GM21515 (cell line): ENCODE results near the gene EXOC3L2.

ENCODE experiments used
- ATAC-seq: cut with Tn5 transposase; IDR thresholded peaks from one replicate; pipeline ENCODE4 v1.9.1; 2021; ENCODE audit not compliant: unreplicated experiment

EXOC3L2 gene

DNA sequence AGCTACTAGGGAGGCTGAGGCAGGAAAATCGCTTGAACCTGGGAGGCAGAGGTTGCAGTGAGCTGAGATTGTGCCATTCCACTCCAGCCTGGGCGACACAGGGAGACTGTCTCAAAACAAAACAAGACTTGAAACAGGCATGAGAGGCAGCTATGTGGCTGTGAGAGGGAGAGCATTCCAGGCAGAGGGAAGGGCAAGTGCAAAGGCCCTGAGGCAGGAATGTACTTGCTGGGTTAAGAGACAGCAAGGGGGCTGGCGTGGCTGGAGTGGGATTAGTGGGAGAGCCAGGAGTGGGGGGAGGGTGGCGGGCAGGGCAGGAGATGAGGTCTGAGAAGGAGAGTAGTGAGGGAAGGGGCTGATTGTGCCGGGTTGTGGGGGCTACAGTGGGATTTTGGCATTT lies 21.3 kb downstream of the EXOC3L2 start:
- no peak for ATAC-seq

DNA sequence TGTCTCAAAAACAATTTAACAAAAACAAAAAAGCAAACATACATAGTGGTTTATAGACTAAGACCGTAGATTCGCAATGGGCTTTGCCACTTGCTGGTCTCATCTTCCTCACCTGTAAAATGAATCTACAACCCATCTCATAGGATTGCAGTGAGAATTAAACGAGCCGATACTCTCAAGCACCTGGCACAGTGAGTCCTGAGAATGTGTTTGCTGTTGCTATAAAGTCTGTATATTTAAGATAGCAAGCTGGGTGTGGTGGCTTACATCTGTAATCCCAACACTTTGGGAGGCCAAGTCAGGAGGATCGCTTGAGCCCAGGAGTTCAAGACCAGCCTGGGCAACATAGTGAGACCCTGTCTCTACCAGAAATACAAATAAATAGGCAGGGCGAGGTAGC lies 22.5 kb downstream of the EXOC3L2 start:
- ATAC-seq, result no peak

DNA sequence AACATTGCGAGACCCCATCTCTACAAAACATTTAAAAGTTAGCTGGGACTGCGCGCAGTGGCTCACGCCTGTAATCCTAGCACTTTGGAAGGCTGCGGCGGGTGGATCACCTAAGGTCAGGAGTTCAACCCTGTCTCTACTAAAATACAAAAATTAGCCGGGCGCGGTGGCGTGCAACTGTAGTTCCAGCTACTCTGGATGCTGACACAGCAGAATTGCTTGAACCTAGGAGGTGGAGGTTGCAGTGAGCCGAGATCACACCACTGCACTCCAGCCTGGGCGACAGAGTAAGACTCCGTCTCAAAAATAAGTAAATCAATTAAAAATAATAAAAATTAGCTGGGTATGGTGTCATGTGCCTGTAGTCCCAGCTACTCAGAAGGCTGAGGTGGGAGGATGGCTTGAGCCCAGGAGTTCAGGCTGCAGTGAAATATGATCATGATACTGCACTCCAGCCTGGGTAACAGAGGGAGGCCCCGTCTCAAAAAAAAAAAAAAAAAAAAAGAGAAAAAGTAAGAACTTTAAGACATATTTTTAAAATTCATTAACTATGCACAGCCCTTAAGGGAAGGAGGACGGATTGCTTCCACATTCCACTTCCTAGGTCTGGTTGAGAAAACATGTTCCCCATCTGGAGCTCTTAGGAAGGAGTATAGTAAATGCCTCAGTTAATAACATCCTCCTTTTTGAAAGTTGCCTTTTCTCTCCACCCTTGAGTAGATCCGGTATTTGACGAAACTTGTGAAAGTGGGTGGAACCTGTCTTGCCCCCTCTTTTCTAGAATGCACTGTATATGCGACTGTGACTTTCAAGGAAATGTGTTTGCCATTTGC lies 26.1 kb downstream of the EXOC3L2 start:
- no peak for ATAC-seq

DNA sequence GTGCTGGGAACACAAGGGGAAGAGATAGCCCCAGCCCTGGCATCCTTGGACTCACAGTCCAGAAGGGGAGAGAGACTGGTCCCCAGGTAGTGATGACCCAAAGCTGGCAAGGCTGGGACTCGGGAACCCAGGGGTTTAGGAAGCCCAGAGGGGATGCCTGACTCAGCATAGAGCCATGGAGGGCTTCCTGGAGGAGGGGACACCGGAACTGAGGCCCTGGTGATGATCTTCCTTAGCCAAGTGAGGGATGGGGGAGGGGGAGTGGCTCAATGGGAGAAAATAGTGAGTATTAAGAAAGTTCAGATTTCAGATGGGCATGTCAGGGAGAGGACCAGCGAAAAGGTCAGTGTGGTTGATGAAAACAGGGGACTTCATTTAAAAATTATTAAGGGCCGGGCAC lies 26.8 kb downstream of the EXOC3L2 start:
- ATAC-seq, result no peak

DNA sequence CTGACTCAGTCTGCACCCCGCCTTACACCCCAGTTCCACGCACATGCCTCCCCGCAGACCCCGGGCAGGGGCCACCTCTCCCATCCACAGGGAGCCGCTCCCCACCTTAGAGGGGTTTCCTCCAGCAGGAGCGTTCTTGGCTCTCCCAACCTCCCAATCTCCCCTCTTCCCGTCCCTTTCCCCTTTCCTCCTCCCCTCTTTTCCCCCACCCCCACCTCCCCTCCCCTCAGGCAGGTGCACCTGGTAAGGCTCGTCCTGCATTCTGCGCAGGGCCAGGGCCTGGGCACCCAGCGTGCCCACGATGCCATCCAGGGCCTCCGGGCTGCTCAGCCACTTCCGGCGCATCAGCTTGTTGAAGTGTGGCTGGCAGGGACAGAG lies 27.3 kb downstream of the EXOC3L2 start:
- no peak for ATAC-seq

DNA sequence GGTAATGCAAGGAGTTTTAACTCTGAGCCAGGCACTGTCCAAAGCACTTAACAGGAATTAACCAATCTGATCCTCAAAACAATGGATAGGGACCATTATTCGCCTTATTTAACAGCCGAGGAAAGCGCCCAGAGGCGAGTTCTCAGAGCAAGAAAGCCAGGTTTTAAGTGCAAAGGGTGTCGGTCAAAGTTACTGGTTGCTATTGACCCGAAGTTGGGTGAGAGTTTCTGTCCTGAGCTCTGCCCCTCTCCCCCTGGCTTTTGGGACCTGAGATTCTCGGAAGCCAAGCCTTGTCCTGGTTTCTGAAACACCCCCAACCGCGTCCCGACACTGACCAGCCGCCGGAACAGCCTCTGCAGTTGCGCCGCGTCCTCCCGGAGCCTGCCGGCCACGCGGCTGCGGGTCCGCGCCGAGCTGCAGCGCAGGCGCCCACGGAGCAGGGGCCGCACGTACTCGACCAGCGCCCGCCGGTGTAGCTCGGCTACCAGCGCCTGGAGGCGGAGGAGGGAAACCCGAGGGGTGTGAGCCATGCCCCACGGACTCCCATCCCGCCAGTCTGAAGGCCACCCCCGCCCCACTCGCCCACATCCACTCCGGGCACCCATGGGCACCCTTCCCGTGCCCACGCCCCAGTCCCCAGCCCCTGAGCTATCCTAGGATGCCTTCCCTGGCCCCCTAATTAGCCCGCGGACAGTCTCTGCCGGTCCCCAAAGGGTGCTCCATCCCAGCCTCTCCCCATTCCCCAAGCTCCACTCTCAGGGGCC lies 27.8 kb downstream of the EXOC3L2 start:
- ATAC-seq, result no peak

DNA sequence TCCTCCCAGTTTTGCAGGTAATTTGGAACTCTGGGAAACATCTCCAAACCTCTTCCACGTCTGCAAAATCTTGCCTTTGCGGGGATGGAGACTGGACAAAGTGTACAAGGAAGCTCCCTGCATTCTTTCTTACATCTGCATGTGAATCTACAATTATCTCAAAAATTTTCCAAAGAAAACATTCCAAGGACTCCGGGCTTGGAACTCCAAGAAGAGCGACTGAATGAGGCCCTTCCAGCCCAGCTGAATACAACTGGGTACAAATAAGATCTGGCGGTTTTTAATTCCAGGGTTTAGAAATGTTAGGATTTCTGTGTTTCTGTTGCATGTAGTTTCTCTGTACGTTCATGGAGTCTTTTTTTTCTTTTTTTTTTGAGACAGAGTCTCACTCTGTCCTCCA lies 28.5 kb downstream of the EXOC3L2 start:
- ATAC-seq, result no peak

DNA sequence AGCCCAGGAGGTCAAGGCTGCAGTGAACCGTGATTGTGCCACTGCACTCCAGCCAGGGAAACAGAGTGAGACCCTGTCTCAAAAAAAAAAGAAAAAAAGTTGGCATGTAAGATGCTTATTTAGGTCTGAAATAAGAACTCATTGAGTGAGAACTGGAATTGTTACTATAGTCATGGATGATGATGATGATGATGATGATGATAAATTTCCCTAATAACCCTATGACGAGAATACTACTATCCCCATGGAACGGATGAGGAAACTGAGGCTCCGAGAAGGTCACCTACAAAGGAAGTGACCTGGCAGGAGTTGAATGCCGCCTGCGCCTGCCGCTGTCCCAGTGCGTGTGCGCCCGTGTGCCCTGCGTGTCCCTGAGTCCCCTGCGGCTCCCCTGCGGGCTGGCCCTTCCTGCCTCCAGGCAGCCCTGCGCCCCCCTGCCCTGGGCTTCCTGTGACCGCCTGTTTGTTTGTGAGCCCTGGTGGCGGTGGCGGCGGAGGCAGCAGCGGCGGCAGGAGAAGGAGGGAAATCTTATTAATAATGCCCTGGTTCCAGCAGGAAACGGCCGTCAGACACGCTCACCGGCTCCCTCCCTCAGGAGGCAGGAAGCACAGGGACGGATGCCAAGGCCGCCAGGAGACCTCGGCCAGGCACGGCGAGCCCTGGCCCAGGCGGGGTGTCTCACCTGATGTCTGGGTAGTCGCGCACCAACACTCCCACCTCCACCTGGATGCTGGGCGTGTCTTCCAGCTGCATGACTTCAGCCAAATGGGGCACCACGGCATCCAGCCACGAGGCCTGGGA lies 29.6 kb downstream of the EXOC3L2 start:
- ATAC-seq, result no peak

DNA sequence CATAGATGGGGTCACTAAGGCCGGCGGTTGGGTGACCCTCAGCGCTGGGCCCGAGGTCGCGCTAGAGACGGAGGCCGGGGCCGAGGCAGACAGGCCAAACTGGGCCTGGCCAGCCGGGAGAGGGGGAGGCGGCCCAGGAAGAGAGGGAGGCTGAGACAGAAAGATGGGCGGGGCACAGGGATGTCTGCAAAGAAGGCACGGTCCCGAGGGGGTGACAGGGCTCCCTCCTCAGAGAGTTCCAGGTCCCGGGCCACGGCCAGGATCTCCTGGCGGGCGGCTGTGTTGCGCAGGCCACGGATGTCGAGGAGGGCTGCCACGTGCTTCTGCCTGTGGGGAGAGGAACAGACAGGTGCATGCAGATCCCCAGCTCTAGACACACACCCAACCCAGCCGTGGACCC lies 32.2 kb downstream of the EXOC3L2 start:
- no peak for ATAC-seq

DNA sequence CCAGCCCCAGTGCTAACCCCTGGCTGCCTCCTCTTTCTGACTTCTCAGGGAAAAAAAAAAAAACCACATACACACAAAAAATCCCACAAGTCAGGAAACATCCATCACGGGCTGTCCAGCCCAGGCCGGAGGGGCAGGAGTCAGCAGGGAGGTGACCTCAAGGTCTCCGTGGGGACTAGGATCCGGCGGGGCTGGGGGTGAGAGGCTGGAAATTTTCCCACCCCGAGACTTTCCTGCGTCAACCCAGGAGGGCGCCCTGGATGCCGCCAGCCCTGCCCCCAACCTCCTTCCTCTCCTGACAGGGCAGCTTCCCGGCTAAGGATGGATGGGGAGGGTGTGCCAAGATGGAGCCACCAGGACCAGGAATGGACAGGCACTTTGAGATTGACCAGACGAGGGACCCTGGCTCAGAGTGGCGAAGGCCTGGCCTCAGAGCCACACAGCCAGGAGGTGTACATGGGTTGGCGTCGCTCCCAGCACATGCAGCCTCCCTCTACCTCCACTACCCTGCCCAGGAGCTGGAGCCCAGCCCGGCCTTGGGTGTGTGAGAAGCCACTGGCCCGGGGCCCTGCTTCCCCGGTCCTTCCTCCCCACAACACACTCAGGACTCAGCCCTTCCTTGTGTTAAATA lies 33.3 kb downstream of the EXOC3L2 start:
- no peak for ATAC-seq

DNA sequence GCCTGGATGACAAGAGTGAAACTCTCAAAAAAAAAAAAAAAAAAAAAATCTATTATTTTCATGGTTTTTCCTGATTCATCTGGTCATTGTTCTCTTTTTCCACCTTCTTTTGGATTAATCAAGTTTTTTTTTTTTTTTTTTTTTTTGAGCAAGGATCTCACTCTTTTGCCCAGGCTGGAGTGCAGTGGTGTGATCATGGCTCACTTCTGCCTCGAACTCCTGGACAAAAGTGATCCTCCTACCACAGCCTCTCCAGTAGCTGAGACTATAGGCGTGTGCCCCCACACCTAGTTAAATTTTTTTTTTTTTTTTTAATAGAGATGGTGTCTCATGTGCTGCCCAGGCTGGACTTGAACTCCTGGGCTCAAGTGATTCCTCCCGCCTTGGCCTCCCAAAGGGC lies 38.9 kb downstream of the EXOC3L2 start:
- no peak for ATAC-seq

DNA sequence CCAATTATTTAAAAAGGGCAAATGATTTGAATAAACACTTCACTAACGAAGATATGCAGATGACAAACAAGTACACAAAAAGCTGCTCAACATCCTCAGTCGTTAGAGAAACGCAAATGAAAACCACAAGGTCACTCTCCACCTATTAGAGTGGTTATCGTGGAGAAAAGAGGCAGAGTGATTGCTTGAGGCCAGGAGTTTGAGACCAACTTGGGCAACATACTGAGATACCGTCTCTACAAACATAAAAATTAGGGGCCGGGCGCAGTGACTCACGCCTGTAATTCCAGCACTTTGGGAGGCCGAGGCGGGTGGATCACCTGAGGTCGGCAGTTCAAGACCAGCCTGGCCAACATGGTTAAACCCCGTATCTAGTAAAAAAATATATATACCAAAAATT lies 39.4 kb downstream of the EXOC3L2 start:
- ATAC-seq, result no peak

DNA sequence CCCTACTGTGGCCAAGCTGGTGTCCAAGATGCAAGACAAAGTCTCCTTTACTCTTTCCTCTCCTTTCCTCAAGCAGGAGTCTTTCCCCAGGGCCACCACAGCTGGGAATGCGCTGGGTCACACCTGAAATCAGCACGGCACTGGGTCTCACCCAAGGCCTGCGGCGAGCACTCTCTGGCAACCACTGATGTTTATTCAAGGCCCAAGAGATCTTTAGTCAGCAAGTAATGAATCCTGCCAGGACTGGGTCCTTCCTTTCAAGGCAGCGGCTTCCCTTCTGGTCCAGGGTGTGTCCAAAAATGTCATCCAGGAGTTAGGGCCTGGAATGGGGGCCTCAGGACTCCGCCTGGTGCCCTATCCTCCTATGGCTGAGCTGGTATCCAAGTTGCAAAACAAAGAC lies 42.6 kb downstream of the EXOC3L2 start:
- no peak for ATAC-seq

DNA sequence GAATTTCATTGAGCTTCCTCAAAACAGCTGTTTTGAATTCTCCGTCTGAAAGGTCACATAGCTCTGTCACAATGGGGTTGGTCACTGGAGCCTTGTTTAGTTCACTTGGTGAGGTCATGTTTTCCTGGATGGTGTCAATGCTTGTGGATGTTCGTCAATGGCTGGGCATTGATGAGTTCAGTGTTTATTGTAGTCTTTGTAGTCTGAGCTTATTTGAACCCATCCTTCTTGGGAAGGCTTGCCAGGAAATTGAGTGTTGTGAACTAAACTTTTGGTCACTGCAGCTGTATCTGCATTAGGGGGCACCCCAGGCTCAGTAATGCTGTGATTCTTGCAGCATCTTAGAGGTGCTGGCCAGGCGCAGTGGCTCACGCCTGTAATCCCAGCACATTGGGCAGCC lies 44.6 kb downstream of the EXOC3L2 start:
- ATAC-seq, result no peak

DNA sequence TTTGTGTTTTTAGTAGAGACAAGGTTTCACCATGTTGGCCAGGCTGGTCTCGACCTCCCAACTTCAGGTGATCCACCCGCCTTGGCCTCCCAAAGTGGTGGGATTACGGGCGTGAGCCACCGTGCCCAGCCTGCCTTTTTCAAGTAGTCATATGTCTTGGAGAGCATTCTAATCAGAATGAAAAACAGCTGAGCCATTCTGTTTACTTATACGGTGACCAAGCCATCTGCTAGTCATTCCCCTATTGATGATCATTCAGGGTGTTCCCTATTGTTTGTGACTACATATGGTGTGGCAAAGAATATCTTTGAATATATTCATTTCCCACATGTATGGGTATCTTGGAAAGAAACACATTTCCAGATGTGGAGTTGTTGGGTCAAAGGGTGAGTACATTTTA lies 49.4 kb downstream of the EXOC3L2 start:
- ATAC-seq, result no peak

DNA sequence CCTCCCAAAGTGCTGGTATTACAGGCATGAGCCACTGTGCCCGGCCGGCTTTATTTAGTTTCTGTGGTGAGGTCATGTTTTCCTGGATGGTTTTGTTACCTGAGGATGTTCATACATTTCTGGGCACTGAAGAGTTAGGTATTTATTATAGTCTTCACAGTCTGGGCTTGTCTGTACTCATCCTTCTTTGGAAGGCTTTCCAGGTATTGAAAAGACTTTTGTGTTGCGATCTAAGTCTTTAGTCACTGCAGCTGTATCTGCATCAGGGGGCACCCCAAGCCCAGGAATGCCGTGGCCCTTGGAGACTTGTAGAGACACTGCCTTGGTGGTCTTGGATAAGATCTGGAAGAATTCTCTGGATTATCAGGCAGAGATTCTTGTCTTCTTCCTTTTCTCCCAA lies 53.8 kb downstream of the EXOC3L2 start:
- no peak for ATAC-seq

DNA sequence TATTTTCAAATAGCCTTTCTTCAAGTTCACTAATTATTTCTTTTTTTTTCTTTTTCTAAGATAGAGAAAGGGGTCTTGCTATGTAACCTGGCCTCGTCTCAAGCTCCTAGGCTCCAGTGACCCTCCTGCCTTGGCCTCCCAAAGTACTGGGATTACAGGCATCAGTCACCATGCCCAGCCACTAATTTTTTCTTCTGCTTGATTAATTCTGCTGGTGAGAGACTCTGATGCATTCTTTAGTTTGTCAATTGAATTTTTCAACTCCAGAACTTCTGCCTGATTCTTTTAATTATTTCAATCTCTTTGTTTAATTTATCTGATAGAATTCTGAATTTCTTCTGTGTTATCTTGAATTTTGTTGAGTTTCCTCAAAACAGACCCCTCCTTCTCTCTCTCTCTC lies 55.2 kb downstream of the EXOC3L2 start:
- ATAC-seq, result no peak

DNA sequence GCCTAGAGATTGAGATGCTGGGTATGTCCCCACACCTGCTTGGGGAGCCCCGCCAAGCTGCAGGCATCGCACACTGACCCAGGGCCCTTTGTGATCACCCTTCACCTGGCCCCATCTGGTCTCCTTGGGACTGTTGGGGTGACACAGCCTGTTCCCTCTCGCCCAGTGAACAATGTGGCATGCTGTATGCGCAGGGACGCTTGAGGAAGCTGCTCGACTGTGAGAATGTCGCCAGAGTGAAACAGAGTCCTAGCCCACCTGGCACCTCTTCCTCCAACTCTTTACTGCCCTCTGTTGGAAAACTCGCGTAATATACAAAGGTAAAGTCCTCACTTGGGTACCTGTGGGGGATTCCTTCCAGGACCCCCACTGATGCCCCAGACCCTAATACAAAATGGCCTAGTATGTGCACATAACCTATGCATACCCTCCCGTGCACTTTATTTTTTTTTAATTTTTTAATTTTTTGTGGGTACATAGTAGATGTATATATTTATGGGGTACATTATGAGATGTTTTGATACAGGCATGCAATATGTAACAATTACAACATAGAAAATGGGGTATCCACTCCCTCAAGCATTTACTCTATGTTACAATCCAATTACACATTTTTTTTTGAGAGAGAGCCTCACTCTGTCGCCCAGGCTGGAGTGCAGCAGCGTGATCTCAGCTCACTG lies 57.6 kb downstream of the EXOC3L2 start:
- no peak for ATAC-seq

DNA sequence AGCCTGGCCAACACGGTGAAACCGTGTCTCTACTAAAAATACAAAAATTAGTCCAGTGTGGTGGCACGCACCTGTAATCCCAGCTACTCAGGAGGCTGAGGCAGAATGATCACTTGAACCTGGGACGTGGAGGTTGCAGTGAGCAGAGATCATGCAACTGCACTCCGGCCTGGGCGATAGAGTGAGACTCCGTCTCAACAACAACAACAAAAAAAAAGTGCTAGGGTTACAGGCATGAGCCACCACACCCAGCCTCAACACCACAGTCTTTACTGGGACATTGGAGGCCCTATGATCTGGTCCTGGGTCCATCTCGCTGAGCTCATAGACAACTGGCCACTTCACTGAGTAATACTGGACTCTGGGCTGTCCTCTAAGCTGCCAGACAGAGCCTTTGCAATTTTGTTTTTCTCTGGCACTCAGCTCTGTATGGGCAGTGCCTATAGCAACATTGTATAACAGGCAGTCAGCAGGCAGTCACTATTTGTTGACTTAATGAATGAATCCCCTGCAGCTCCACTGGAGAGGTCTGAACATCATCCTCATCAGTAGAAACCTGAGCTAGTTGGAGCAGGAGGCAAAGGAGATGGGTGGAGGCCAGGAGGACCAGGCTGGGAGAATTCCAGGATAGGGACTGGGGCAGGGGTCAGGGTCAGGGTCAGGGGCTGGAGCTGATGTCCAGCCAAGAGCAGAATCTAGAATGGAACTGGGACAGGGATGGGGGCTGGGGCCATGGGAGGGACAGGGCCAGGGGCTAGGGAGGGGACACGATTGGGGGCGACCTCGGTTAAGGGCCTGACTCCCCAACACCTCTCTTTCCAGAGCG lies 58.5 kb downstream of the EXOC3L2 start:
- ATAC-seq, result no peak

DNA sequence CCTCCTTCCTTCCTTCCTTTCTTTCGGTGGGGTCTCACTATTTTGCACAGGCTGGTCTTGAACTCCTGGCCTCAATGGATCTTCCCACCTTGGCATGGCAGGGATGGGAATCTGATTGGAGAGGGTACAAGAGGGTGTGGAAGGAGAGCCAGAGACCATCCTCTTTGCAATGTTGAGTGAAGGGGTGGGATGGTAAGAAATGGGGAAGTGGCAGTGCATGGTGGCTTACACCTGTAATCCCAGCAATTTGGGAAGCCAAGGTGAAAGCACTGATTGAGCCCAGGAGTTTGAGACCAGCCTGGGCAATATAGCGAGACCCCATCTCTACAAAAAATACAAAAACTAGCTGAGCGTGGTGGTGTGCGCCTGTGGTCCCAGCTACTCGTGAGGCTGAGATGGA lies 61.1 kb downstream of the EXOC3L2 start:
- ATAC-seq, result no peak
